Measurements from ENCODE around the gene SORBS2. TPM values are rescaled to one million over a fixed set of nuclear protein-coding genes. Genes with fewer than 3 reads are reported as not detected.

The SORBS2 gene
- total RNA-seq, 1 donor from 2014 or later = 60.4 TPM

DNA sequence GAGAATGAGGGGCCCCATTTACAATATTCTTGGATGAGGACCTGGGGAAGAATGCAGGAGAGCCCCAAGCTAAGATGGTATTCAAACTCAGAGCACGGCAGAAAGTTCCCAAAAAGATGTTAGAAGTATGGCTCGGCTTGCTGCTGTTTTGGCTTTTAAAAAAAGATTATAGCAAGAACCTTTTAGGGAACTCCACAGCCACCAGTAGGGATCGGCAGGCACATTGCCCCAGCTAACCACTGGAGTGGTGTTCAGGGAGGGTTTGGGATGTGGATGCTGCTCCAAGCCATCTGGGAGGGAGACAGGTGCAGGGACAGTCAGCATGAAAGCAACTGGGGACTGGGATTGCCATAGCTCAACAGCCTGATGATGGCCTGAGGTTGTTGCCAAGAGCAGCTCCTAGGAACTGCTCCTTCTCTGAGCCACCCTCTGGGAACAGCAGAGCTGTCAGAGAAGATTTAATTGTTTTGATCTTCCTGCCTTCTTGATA lies 63.0 kb downstream of the SORBS2 start:
- H3K36me3 ChIP-seq = no peaks in the 10 kb centered on the region
- no peak for DNase-seq (ENCODE audit: extremely low spot score in 2 of 2)
- no peaks in the 10 kb centered on the region for H3K4me1 ChIP-seq
- no peak overlapping the region for H3K27ac ChIP-seq
- intact Hi-C loops (cut with DNase I) = no loop called here
- H3K27me3 ChIP-seq = no peaks in the 10 kb centered on the region
- TF ChIP-seq POLR2AphosphoS5 (IDR thresholded peaks at IDR 0.05; ENCODE audit: insufficient read depth in 1 of 2, low read depth in 1 of 2) (no peak), POLR2A (IDR thresholded peaks at IDR 0.05) (no peak)
- TF ChIP-seq, protein P1, sequence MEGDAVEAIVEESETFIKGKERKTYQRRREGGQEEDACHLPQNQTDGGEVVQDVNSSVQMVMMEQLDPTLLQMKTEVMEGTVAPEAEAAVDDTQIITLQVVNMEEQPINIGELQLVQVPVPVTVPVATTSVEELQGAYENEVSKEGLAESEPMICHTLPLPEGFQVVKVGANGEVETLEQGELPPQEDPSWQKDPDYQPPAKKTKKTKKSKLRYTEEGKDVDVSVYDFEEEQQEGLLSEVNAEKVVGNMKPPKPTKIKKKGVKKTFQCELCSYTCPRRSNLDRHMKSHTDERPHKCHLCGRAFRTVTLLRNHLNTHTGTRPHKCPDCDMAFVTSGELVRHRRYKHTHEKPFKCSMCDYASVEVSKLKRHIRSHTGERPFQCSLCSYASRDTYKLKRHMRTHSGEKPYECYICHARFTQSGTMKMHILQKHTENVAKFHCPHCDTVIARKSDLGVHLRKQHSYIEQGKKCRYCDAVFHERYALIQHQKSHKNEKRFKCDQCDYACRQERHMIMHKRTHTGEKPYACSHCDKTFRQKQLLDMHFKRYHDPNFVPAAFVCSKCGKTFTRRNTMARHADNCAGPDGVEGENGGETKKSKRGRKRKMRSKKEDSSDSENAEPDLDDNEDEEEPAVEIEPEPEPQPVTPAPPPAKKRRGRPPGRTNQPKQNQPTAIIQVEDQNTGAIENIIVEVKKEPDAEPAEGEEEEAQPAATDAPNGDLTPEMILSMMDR (IDR thresholded peaks at IDR 0.05) = no peak
- no peak overlapping the region for H3K4me3 ChIP-seq
- H3K9me3 ChIP-seq = no peaks in the 10 kb centered on the region

DNA sequence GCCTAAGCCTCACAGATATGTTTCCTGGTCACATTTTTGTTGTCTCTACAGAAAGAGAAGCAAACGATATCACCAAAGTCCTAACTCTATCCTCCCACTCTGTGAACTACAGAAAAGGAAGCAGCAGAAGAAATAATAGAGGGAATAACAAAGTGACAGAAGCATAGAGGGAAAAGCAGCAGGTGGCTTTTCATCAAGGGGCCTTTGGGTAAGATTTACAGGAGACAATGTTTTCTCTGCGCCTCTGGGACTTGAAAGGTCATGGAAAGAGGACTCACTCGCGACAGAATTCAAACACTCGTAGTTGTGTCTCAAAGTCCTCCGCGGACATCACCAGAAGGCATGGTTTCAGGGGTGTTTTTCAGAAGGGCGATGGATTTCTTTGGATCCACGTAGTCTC lies 66.1 kb downstream of the SORBS2 start:
- Histone ChIP-seq H3K27ac (no peak overlapping the region), H3K4me1 (no peaks in the 10 kb centered on the region), H3K9me3 (no peaks in the 10 kb centered on the region), H3K27me3 (no peaks in the 10 kb centered on the region), H3K36me3 (no peaks in the 10 kb centered on the region), H3K4me3 (no peak overlapping the region)
- intact Hi-C loops (cut with DNase I) = no loop called here
- TF ChIP-seq POLR2A (IDR thresholded peaks at IDR 0.05) (no peak), POLR2AphosphoS5 (IDR thresholded peaks at IDR 0.05; ENCODE audit: insufficient read depth in 1 of 2, low read depth in 1 of 2) (no peak)
- TF ChIP-seq, protein P1 (IDR thresholded peaks at IDR 0.05) = no peak
- DNase-seq (ENCODE audit: extremely low spot score in 2 of 2) = peak in 1 of 2 donors; percentile 6

DNA sequence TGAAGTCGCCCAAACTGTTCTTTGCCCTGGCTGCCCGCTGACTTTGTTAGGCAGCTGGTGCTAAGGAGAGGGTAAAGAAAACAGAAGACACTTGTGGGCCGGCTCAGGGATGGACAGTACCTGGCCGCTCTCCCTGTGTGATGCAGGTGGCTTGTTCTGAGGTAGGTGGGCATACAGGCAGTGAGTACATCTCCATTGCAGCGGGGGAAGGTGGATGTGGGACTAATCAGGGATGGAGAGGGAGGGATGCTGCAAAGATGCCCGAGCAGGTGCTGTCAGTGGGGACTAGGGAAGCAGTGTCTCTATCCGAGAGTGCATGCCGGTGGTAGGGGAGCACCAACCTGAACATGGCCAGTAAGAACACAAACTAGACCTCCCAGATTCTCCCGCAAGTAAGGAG lies 67.0 kb downstream of the SORBS2 start:
- peak in 1 of 2 donors; percentile 64 for DNase-seq (ENCODE audit: extremely low spot score in 2 of 2)
- TF ChIP-seq, protein P1 (IDR thresholded peaks at IDR 0.05) = no peak
- TF ChIP-seq POLR2A (IDR thresholded peaks at IDR 0.05) (no peak), POLR2AphosphoS5 (IDR thresholded peaks at IDR 0.05; ENCODE audit: insufficient read depth in 1 of 2, low read depth in 1 of 2) (no peak)
- Histone ChIP-seq H3K27me3 (no peaks in the 10 kb centered on the region), H3K9me3 (no peaks in the 10 kb centered on the region), H3K36me3 (no peaks in the 10 kb centered on the region), H3K4me3 (no peak overlapping the region), H3K27ac (no peak overlapping the region), H3K4me1 (no peaks in the 10 kb centered on the region)
- intact Hi-C loops (cut with DNase I) = no loop called here

DNA sequence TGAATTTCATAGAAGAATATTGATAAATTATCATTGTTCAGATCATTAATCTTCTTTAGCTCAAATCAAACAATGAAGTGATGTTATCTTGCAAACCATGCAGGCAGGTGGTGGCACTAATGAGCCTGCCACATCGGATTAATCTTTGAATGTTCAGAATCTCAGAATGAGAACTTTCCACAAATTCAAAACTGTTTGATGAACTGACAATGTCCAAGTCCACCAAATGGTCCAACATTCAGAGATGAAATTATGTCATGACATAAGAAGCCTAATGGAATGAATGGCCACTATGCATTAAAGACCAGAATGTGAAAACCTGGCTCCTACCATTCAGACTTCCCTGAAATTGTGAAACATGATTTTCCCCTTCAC lies 67.5 kb downstream of the SORBS2 start:
- no peaks in the 10 kb centered on the region for H3K27me3 ChIP-seq
- H3K4me1 ChIP-seq = no peaks in the 10 kb centered on the region
- TF ChIP-seq, protein P1 (IDR thresholded peaks at IDR 0.05) = no peak
- no peak for TF ChIP-seq POLR2AphosphoS5 (IDR thresholded peaks at IDR 0.05; ENCODE audit: insufficient read depth in 1 of 2, low read depth in 1 of 2)
- TF ChIP-seq POLR2A (IDR thresholded peaks at IDR 0.05) = no peak
- intact Hi-C loops (cut with DNase I) = no loop called here
- no peak overlapping the region for H3K27ac ChIP-seq
- no peaks in the 10 kb centered on the region for H3K36me3 ChIP-seq
- peak in 1 of 2 donors; percentile 3 for DNase-seq (ENCODE audit: extremely low spot score in 2 of 2)
- no peaks in the 10 kb centered on the region for H3K9me3 ChIP-seq
- H3K4me3 ChIP-seq = no peak overlapping the region

DNA sequence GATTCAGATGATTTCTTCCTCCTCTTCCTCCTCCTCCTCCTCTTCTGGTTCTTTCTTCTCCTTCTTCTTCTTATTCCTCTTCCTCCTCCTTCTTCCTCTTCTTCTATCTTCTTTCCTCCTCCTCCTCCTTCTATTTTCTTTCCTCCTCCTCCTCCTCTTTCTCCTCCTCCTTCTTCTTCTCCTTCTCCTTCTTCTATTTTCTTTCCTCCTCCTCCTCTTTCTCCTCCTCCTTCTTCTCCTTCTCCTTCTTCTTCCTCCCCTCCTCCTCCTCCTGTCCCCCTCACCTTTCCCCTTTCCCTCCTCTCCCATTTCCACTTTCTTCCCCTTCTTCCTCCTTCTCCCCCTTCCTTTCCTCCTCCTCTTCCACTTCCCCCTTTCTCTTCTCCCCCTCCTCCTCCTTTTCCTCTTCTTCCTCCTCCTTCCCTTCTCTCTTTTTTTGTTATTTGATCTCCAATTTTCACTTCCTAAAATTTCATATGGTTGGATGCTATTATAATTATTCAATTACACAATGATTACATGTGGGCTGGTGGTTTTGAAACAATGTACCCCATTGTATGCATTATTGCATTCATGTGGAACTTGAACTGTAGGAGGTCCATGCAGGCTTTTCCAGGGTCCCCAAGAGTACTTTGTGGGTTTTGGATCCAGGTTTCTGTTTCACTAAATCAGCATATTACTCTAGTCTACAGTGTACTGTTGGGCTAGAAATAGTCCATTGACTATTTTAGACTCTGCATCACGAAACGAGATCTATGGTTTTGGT lies 68.1 kb downstream of the SORBS2 start:
- Histone ChIP-seq H3K4me3 (no peak overlapping the region), H3K27ac (no peak overlapping the region), H3K27me3 (no peaks in the 10 kb centered on the region), H3K36me3 (no peaks in the 10 kb centered on the region), H3K9me3 (no peaks in the 10 kb centered on the region), H3K4me1 (no peaks in the 10 kb centered on the region)
- intact Hi-C loops (cut with DNase I) = no loop called here
- TF ChIP-seq, protein P1 (IDR thresholded peaks at IDR 0.05) = no peak
- no peak for TF ChIP-seq POLR2A (IDR thresholded peaks at IDR 0.05)
- no peak for TF ChIP-seq POLR2AphosphoS5 (IDR thresholded peaks at IDR 0.05; ENCODE audit: insufficient read depth in 1 of 2, low read depth in 1 of 2)
- DNase-seq (ENCODE audit: extremely low spot score in 2 of 2) = no peak
